Measurements from ENCODE around the gene EMID1.

DNA sequence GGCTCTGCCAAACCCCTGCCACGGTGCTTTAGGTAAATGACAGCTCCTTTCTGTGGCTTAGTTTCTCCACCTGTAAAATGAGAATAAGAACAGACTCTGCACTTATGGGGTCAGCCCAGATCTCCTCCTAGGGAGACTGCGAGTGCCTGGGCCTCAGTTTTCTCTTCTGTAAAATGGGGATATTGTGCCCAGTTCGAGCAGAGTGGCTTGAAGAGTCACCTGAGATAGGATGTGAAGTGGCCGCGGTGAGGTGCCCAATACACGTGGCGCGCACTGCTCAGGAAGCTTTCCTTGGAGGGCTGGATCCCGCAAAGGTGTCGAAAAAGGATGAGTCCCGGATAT is 473 bp upstream of the EMID1 start:
- TF ChIP-seq, protein P1, sequence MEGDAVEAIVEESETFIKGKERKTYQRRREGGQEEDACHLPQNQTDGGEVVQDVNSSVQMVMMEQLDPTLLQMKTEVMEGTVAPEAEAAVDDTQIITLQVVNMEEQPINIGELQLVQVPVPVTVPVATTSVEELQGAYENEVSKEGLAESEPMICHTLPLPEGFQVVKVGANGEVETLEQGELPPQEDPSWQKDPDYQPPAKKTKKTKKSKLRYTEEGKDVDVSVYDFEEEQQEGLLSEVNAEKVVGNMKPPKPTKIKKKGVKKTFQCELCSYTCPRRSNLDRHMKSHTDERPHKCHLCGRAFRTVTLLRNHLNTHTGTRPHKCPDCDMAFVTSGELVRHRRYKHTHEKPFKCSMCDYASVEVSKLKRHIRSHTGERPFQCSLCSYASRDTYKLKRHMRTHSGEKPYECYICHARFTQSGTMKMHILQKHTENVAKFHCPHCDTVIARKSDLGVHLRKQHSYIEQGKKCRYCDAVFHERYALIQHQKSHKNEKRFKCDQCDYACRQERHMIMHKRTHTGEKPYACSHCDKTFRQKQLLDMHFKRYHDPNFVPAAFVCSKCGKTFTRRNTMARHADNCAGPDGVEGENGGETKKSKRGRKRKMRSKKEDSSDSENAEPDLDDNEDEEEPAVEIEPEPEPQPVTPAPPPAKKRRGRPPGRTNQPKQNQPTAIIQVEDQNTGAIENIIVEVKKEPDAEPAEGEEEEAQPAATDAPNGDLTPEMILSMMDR (conservative IDR thresholded peaks at IDR 0.05; ENCODE audit: low read length): no peak
- TF ChIP-seq EZH2phosphoT487 (IDR thresholded peaks at IDR 0.05; ENCODE audit: borderline replicate concordance, low read depth, low read length): no peak
